Naive B cell (primary cell): ENCODE measurements around the gene GRIK4. TPM values are rescaled to one million over a fixed set of nuclear protein-coding genes. Genes with fewer than 3 reads are reported as not detected.

Source experiments
- ATAC-seq, 2 donors: fragments of 150-1000 bp; cut with Tn5 transposase; 2 replicates each; pipeline ENCODE4 v1.10.0; 2021; ENCODE audit warnings: low read depth in 2 of 2, mild to moderate bottlenecking in 2 of 2, moderate library complexity in 2 of 2
- DNase-seq: peaks from one replicate; pipeline ENCODE4 v3.0.0; 2022
- H3K27ac Mint-ChIP-seq, 6 donors: one replicate each; pipeline ENCODE4 v1.8.0; 2020 to 2022; ENCODE audit warnings: mild to moderate bottlenecking in 6 of 6, mixed read lengths in 6 of 6, moderate library complexity in 5 of 6, inconsistent platforms in 2 of 6
- H3K27me3 Mint-ChIP-seq, 3 donors: one replicate each; pipeline ENCODE4 v1.8.0; 2021 to 2022; ENCODE audit warnings: mixed read lengths in 3 of 3, mild to moderate bottlenecking in 1 of 3
- H3K36me3 Mint-ChIP-seq, 2 donors: one replicate each; pipeline ENCODE4 v1.8.0; 2020 to 2022; ENCODE audit warnings: mixed read lengths in 2 of 2, inconsistent platforms in 1 of 2, mild to moderate bottlenecking in 1 of 2
- H3K4me1 Mint-ChIP-seq, 3 donors: one replicate each; pipeline ENCODE4 v1.8.0; 2020 to 2022; ENCODE audit warnings: mixed read lengths in 3 of 3, inconsistent platforms in 1 of 3, mild to moderate bottlenecking in 1 of 3, moderate library complexity in 1 of 3
- H3K4me3 Mint-ChIP-seq, 8 donors: one replicate each; pipeline ENCODE4 v1.8.0; 2020 to 2022; ENCODE audit warnings: mild to moderate bottlenecking in 8 of 8, mixed read lengths in 8 of 8, moderate library complexity in 8 of 8, inconsistent platforms in 2 of 8
- H3K9me3 Mint-ChIP-seq, 7 donors: one replicate each; pipeline ENCODE4 v1.8.0; 2020 to 2022; ENCODE audit warnings: mixed read lengths in 7 of 7, mild to moderate bottlenecking in 5 of 7, inconsistent platforms in 2 of 7, moderate library complexity in 1 of 7
- polyA plus RNA-seq, 6 donors: library from polyadenylated mRNA; unstranded; fragments of 300-500 nt; fragmentation: Illumina TruSeq; gene quantifications; one replicate each; pipeline ENCODE4 v1.2.3, GENCODE V29; 2021; ENCODE audit warnings: low read depth in 6 of 6

The GRIK4 gene
- polyA plus RNA-seq, 6 donors from 2014 or later: 0.18 TPM; not detected in 5

DNA sequence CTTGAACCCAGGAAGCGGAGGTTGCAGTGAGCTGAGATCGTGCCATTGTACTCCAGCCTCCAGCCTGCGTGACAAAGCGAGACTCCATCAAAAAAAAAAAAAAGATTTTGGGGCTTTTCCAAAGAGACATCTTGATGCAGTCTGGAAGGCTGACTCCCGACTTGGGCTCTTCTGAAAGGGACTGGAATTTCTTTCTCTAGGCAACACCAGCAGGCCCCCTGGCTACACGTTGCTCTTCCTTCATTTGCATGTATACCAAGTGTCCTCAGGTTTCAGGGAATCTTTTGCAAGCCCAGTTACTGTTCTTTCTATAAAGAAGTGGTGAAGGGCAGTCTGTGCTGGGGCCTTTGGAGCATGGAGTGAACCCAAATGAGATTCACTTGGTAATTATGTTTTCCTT is 211.0 kb downstream of the GRIK4 start:
- ATAC-seq (no peak), DNase-seq (no peak)
- Mint-ChIP-seq H3K9me3 (peaks cover 0 to 2% (median 0%) of the 10 kb centered on the region in 7 donors), H3K4me3 (no peak overlapping the region), H3K36me3 (no peaks in the 10 kb centered on the region), H3K27ac (peak overlapping the region in 1 of 6 donors; percentile 50), H3K4me1 (no peaks in the 10 kb centered on the region), H3K27me3 (peaks cover 10 to 34% (median 28%) of the 10 kb centered on the region in 3 donors)

DNA sequence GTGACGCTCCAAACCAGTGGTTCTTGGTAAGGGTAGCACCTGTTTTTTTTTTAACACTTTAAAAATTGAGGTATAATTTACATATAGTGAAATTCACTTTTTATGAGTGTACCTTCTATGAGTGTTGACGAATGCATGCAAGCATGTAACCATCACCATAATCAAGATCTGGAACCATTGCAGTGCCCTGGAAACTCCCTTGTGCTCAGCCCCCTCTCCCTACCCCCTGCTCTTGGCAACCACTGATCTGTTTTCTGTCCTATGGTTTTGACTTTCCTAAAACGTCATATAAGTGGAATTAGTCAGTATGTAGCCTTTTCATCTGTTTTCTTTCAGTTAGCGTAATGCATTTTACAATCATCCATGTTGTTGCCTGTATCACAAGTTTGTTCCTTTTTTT is 212.2 kb downstream of the GRIK4 start:
- H3K27me3 Mint-ChIP-seq: peaks cover 6 to 27% (median 23%) of the 10 kb centered on the region in 3 donors
- no peaks in the 10 kb centered on the region for H3K4me1 Mint-ChIP-seq
- DNase-seq (no peak), ATAC-seq (peak in 1 of 2 donors; percentile 38)
- no peak overlapping the region for H3K27ac Mint-ChIP-seq
- peaks cover 1 to 7% (median 6%) of the 10 kb centered on the region in 7 donors for H3K9me3 Mint-ChIP-seq
- no peaks in the 10 kb centered on the region for H3K36me3 Mint-ChIP-seq
- H3K4me3 Mint-ChIP-seq: no peak overlapping the region

DNA sequence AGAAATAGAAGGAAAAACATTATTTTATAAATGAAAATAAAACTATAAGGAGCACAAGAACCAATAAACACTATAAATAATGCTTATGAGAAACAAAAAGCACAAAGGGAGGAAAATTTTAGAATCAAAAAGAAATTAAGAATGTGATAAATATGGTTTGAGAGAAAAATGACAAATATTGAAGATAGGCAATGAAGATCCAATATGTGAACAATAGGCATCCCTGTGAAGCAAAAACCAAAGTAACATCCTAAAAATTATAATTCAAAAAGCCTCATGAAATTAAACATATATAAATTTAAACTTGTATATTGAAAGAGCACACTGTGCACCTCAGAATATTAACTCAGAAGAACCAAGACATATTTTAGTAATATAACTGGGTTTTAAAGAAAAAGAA is 216.2 kb downstream of the GRIK4 start:
- H3K36me3 Mint-ChIP-seq: no peaks in the 10 kb centered on the region
- H3K4me3 Mint-ChIP-seq: no peak overlapping the region
- H3K27me3 Mint-ChIP-seq: peaks cover under 1 to 13% (median 11%) of the 10 kb centered on the region in 3 donors
- ATAC-seq: no peak
- no peak for DNase-seq
- no peaks in the 10 kb centered on the region for H3K4me1 Mint-ChIP-seq
- H3K27ac Mint-ChIP-seq: no peak overlapping the region
- H3K9me3 Mint-ChIP-seq: peaks cover 6 to 20% (median 15%) of the 10 kb centered on the region in 7 donors

DNA sequence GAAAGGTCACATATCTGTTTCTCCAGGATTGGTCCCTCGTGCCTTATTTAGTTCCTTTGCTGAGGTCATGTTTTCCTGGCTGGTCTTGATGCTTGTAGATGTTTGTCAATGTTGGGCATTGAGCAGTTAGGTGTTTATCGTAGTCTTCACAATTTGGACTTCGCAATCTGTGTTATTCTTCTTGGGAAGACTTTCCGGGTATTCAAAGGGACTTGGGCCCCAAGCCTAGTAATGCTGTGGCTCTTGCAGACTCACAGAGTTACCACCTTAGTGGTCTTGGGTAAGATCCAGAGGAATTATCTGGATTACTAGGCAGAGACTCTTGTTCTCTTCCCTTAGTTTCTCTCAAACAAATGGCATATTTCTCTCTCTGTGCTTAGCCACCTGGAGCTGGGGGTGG is 223.5 kb downstream of the GRIK4 start:
- peaks cover 0 to 13% (median 5%) of the 10 kb centered on the region in 7 donors for H3K9me3 Mint-ChIP-seq
- peaks cover 20 to 45% (median 40%) of the 10 kb centered on the region in 3 donors for H3K27me3 Mint-ChIP-seq
- H3K4me3 Mint-ChIP-seq: no peak overlapping the region
- no peak overlapping the region for H3K27ac Mint-ChIP-seq
- ATAC-seq (no peak), DNase-seq (no peak)
- no peaks in the 10 kb centered on the region for H3K36me3 Mint-ChIP-seq
- H3K4me1 Mint-ChIP-seq: no peaks in the 10 kb centered on the region

DNA sequence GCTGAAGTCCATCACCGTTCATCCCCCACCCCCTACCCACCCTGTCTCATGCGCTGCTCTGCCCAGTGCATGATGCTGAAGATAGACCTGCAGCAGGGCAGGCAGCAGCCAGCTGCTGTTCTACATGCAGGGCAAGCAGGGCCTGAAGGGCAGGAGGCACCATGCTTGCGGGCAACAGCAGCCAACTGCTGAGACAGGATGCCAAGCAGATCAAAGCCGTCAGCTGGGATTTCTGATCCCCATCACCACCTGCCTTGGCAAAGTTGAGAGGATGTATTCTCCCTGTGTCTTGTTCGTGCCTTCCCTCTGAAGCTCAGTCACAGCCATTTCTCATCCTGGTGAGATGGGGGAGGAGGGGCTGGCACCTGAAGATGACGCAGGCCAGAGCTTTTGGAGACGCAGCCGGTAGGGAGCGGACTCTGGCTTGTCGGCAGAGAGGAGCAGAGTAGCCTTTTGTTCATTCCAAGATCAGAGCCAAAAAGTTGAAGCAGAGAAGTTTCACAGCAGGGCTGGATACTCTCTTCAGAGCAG is 227.0 kb downstream of the GRIK4 start:
- no peak for DNase-seq
- H3K9me3 Mint-ChIP-seq: peaks cover 0 to 1% (median 0%) of the 10 kb centered on the region in 7 donors
- H3K27me3 Mint-ChIP-seq: peaks cover 19 to 26% (median 24%) of the 10 kb centered on the region in 3 donors
- no peaks in the 10 kb centered on the region for H3K4me1 Mint-ChIP-seq
- no peak overlapping the region for H3K27ac Mint-ChIP-seq
- no peak overlapping the region for H3K4me3 Mint-ChIP-seq
- no peak for ATAC-seq
- H3K36me3 Mint-ChIP-seq: no peaks in the 10 kb centered on the region

DNA sequence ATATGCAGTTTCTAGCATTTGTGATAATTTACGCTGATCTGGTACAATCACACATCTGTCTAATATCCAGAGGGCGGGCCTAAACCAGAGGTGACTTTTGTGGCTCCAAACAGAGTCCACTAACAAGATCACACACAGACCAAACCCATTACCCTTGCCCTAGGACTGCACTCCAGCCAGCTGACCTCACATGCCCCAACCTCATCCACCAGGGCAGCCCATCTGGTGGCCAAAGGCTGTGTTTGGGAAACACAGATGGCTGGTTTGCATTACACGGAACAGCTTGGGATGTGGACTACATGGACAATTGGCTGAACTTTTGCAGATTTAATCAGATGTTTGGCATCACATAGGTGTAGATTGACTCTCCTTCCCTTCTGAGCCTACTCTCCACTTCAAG is 228.2 kb downstream of the GRIK4 start:
- Mint-ChIP-seq H3K9me3 (no peaks in the 10 kb centered on the region), H3K27me3 (peaks cover 8 to 27% (median 19%) of the 10 kb centered on the region in 3 donors), H3K36me3 (no peaks in the 10 kb centered on the region), H3K27ac (no peak overlapping the region), H3K4me3 (no peak overlapping the region), H3K4me1 (no peaks in the 10 kb centered on the region)
- no peak for DNase-seq
- ATAC-seq: no peak

DNA sequence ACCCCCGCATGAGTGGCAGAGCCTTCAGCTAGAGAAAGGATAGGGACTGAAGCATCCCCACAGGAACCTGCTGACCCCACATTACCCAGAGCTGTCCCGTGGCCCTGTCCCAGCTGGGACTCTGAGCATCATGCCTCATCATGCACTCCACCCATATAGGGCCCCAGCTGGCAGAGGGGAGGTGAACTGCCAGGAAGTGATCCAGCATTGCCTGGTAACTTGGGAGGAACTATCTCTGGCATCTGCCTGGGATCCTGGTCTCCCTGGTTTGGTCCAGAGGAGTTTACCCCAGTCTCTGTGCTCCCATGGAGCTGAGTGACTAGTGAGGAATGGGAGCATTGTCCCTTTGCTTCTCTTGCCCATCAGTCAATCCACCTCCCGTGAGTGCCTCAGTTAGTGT is 228.8 kb downstream of the GRIK4 start:
- peaks cover 11 to 29% (median 13%) of the 10 kb centered on the region in 3 donors for H3K27me3 Mint-ChIP-seq
- ATAC-seq (no peak), DNase-seq (no peak)

DNA sequence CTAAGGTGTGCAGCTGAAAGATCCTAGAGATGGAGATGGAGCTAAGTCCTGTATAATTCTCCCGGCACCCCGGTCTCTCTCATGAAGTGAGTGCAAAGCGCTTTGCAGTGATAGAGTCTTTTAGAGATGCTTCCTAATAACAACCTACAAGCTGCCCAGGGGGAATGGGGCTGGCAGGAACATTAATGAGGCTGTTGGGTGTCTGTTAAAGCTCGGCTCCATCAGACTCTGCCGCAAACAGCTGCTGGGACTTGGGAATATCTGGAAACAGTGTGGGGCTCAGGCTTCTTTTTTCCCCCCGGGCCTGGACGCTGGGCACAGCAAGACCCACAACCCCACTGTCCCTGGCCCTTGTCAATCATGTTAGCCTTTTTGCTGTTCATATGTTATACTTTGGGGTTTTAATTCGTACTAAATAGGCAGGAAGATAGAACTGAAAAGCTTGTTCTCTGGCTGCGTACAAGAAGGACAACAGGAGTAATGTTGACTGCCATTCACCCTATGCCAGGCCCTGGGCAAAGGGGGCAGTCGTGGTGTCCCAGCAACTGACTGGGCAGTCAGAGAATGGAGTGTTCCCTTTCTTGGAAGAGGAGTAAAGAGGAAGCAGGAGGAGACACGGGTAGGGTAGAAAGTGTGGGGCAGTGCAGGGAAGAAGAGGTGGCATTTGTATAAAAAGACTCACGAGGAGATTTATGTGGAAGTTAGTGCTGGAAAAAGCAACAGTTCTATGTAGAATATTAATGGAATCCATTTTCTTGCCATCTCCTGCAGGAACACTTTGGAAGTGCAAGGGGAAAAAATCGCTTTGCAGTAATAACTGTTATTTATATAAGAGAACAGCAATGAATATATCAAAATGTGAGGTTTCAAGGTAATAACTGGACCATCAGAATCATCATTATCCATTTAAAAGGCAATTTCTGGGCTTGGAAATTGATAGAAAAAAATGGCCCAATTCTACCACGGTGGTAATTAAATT is 232.8 kb downstream of the GRIK4 start:
- H3K4me1 Mint-ChIP-seq: no peaks in the 10 kb centered on the region
- no peaks in the 10 kb centered on the region for H3K36me3 Mint-ChIP-seq
- no peaks in the 10 kb centered on the region for H3K9me3 Mint-ChIP-seq
- no peak for DNase-seq
- H3K27me3 Mint-ChIP-seq: peaks cover 16 to 32% (median 28%) of the 10 kb centered on the region in 3 donors
- H3K27ac Mint-ChIP-seq: no peak overlapping the region
- no peak overlapping the region for H3K4me3 Mint-ChIP-seq
- ATAC-seq: no peak

More for the DNA sequence above, 228.8 kb downstream of the GRIK4 start:
- no peaks in the 10 kb centered on the region for H3K4me1 Mint-ChIP-seq
- H3K9me3 Mint-ChIP-seq: no peaks in the 10 kb centered on the region
- no peaks in the 10 kb centered on the region for H3K36me3 Mint-ChIP-seq
- no peak overlapping the region for H3K27ac Mint-ChIP-seq
- no peak overlapping the region for H3K4me3 Mint-ChIP-seq

DNA sequence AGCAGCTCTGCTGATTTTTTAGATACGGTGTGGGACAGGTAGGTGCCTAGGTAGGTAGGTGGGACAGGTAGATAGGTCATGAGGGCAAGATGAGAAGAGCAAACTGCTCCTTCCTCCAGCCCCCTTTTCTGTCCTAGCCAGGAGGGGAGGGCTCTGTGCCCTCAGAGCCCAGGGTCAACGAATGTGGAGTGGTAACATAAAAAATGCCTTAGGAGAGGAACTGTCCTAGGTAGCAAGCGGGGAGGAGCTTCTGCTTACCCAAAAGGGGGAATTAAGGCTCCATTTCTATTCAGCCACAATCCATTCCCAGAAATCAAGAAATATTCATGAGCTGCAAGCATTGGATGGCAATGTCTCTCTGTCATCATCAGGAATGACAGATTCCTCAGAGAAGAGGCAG is 234.8 kb downstream of the GRIK4 start:
- Mint-ChIP-seq H3K36me3 (no peaks in the 10 kb centered on the region), H3K27me3 (peaks cover 16 to 33% (median 27%) of the 10 kb centered on the region in 3 donors), H3K4me3 (no peak overlapping the region), H3K27ac (no peak overlapping the region), H3K4me1 (no peaks in the 10 kb centered on the region), H3K9me3 (no peaks in the 10 kb centered on the region)
- no peak for DNase-seq
- ATAC-seq: no peak

DNA sequence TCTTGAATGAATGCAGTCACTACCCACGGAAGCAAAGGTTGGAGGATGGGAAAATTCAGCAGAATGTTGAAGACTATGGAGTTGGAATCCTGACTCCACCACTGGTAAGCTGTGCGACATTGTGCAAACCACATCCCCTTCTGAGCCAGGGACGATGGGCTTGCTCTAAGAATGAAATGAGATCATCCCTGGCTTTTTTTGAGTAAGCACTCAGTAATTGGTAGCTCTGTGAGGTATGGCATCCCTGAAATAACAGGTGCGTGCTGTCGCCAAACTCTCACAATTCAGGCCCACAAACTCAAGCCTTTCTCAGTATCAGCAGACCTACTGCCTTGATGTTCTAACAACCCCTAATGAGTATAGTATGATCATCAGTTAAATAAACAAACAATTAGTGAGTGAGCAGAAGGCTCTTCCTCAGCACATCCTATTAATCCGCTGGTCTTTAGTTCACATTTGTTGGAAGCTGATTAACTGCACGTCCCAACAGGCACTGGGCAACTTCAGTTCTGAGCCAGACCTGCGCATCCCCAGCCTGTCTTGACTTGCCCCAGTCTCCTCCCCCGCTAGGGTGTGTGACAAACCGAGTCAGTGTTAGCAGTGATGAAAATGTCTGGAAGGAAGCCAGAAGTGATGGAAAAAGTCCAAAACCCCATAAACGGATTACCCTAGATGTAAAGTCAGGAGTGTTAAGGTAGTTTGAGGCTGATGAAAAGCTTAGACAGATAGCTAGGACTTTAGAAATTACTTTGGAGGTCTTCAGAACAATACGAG is 235.5 kb downstream of the GRIK4 start:
- no peak overlapping the region for H3K27ac Mint-ChIP-seq
- H3K4me3 Mint-ChIP-seq: no peak overlapping the region
- H3K36me3 Mint-ChIP-seq: no peaks in the 10 kb centered on the region
- DNase-seq (no peak), ATAC-seq (no peak)
- no peaks in the 10 kb centered on the region for H3K9me3 Mint-ChIP-seq
- H3K27me3 Mint-ChIP-seq: peaks cover 16 to 33% (median 23%) of the 10 kb centered on the region in 3 donors
- H3K4me1 Mint-ChIP-seq: no peaks in the 10 kb centered on the region

DNA sequence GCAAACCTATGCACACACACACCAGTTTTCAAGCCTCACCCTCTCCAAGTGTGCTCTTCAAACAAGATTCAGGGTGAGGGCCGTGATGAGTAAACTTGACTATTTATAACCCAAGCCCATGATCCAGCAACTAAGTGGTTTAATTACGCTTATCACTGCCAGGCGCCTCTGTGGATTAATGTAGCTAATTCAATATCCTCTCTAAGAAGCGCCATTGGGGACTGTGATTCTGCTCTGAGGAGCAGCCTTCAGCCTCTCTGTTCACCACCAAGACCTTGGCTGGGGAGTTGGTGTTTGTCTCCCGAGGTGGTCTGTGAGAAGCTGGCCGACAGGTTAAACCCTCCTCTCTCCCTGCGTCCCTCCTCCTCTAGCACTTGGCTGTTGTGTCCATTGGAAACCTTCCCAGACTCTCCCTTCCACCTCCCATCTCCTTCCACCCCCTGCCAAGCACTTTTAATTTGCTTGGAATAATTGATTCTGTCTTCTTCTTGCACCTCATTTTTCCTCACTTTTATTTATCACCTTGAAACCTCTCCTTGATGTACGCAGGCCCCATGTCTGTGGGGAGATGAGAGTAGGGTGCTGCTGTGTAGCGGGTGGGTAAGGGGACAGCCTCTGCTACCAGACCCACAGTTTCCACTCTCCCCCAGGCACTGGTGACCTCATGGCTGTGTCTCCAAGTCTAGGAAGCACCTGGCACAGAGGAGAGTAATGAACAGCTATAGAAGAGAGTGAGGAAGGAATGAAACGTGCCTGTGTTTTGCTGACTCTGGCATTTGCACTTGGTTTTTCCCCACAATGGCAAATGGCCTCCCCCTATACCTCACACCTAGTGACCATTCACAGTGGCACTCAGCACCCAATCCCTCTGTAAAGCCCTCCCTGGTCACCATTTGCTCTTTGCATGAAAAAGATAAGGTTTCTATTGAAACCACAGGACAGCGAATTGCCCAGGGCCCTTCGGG is 236.6 kb downstream of the GRIK4 start:
- Mint-ChIP-seq H3K4me1 (no peaks in the 10 kb centered on the region), H3K27ac (no peak overlapping the region), H3K36me3 (no peaks in the 10 kb centered on the region), H3K9me3 (no peaks in the 10 kb centered on the region), H3K27me3 (peaks cover 22 to 33% (median 23%) of the 10 kb centered on the region in 3 donors), H3K4me3 (no peak overlapping the region)
- ATAC-seq: no peak
- DNase-seq: no peak

DNA sequence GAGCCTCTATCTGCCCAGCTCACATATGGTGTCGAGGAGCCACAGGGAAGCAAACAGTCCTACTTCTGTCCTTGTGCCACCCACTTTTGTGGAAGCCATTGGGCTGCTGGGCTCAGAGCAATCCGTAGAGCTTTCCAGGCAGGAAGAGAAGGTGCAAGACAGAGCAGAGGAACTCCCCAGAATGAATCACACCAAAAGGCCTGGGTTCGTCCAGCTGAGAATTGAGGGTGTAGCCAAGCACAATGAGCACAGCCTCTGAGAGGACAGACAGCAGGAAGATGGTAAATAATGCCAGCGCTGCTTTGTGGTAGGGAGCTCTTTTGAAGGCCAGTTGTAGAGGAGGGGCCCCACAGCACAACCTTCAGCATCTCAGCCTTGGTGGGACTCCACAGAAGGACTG is 237.8 kb downstream of the GRIK4 start:
- Mint-ChIP-seq H3K27ac (no peak overlapping the region), H3K27me3 (peaks cover 22 to 33% (median 23%) of the 10 kb centered on the region in 3 donors), H3K9me3 (no peaks in the 10 kb centered on the region), H3K36me3 (no peaks in the 10 kb centered on the region), H3K4me1 (no peaks in the 10 kb centered on the region), H3K4me3 (peak overlapping the region in 1 of 8 donors; percentile 6)
- DNase-seq (no peak), ATAC-seq (no peak)
